Astrocyte of the cerebellum (primary cell): ENCODE results near the gene RHBG.
"Not testable (repeated sequence)": the region's sequence is repeated elsewhere in the genome, so short reads cannot be mapped to it uniquely, and the experiment has no call there.

Experiments used
- DNase-seq: peaks from one replicate; pipeline ENCODE4 v3.0.0-alpha.2; 2011; ENCODE audit warnings: low read depth
- H3K4me3 ChIP-seq: 2 replicates; pipeline ENCODE4 v1.5.1; 2011; ENCODE audit warnings: mild to moderate bottlenecking, low read depth, low read length, moderate library complexity
- CTCF ChIP-seq: IDR thresholded peaks from 2 replicates; pipeline ENCODE4 v1.5.1; 2012; ENCODE audit warnings: low read length, low read depth, moderate library complexity, mild to moderate bottlenecking; ENCODE audit errors: missing control alignments
- in situ Hi-C: cut with HindIII; loops from 2 replicates; pipeline ENCODE4 v1.10.0; 2017; ENCODE audit warnings: low sequenced_read_pairs

RHBG gene

GRCh38 chr1:156360534-156360933 is 8.5 kb upstream of the RHBG start:
- DNase-seq: no peak
- H3K4me3 ChIP-seq: no peak overlapping the region
- TF ChIP-seq CTCF: no peak
- in situ Hi-C loops: no loop called here

GRCh38 chr1:156365754-156366153 is 3.3 kb upstream of the RHBG start:
- in situ Hi-C loops: no loop called here

GRCh38 chr1:156366378-156367166 is 2.4 kb upstream of the RHBG start:
- DNase-seq: no peak
- in situ Hi-C loops: no loop called here
- no peak overlapping the region for H3K4me3 ChIP-seq
- no peak for TF ChIP-seq CTCF

More at GRCh38 chr1:156365754-156366153, 3.3 kb upstream of the RHBG start:
- H3K4me3 ChIP-seq: no peak overlapping the region
- no peak for DNase-seq
- no peak for TF ChIP-seq CTCF

GRCh38 chr1:156367383-156368156 is 1.4 kb upstream of the RHBG start:
- DNase-seq: no peak
- H3K4me3 ChIP-seq: no peak overlapping the region
- TF ChIP-seq CTCF: no peak
- in situ Hi-C loops: no loop called here

- no peak for TF ChIP-seq CTCF
- in situ Hi-C loops: no loop called here
- DNase-seq: no peak
- H3K4me3 ChIP-seq: no peak overlapping the region
Observed at GRCh38 chr1:156368157-156368658, 803 bp upstream of the RHBG start.

GRCh38 chr1:156369685-156370286 is 775 bp downstream of the RHBG start:
- not testable (repeated sequence) for H3K4me3 ChIP-seq, DNase-seq
- in situ Hi-C loops: loop anchor here (5.0 kb wide), 1 partner anchor 63 kb away; no protein-coding TSS in a partner anchor
